Liver (tissue), 9 donors: ENCODE results near the gene WFS1. TPM values are rescaled to one million over a fixed set of nuclear protein-coding genes. Genes with fewer than 3 reads are reported as not detected.

ENCODE experiments used
- DNase-seq: peaks from one replicate; pipeline ENCODE4 v3.0.0-alpha.2; 2017; ENCODE audit warnings: low spot score
- H3K27ac ChIP-seq, 2 donors: one replicate each; pipeline ENCODE4 v1.7.0; 2013; ENCODE audit warnings: inconsistent platforms in 2 of 2, low read length in 2 of 2, control low read depth in 1 of 2, low read depth in 1 of 2, mild to moderate bottlenecking in 1 of 2
- H3K27me3 ChIP-seq, 4 donors: one replicate each; pipeline versions ENCODE4 v1.6.1 to v1.7.0; 2013; ENCODE audit warnings: low read length in 3 of 4, inconsistent platforms in 1 of 4, mild to moderate bottlenecking in 1 of 4, moderate library complexity in 1 of 4; ENCODE audit not compliant: control insufficient read depth in 4 of 4, insufficient read depth in 4 of 4
- H3K36me3 ChIP-seq, 4 donors: one replicate each; pipeline versions ENCODE4 v1.6.1 to v1.7.0; 2013; ENCODE audit warnings: low read length in 3 of 4, mild to moderate bottlenecking in 3 of 4, low read depth in 1 of 4, moderate library complexity in 1 of 4; ENCODE audit not compliant: control insufficient read depth in 4 of 4, insufficient read depth in 3 of 4
- H3K4me1 ChIP-seq, 4 donors: one replicate each; pipeline versions ENCODE4 v1.6.1 to v1.7.0; 2013; ENCODE audit warnings: low read length in 3 of 4, mild to moderate bottlenecking in 3 of 4, moderate library complexity in 1 of 4; ENCODE audit not compliant: control insufficient read depth in 4 of 4, insufficient read depth in 4 of 4
- H3K4me3 ChIP-seq, 3 donors: one replicate each; pipeline versions ENCODE4 v1.6.1 to v1.7.0; 2013; ENCODE audit warnings: low read length in 3 of 3, control low read depth in 1 of 3, low read depth in 1 of 3, mild to moderate bottlenecking in 1 of 3
- H3K9ac ChIP-seq, 2 donors: one replicate each; pipeline ENCODE4 v1.7.0; 2013; ENCODE audit warnings: low read length in 2 of 2, mild to moderate bottlenecking in 2 of 2, moderate library complexity in 2 of 2, control low read depth in 1 of 2, low read depth in 1 of 2
- H3K9me3 ChIP-seq, 4 donors: one replicate each; pipeline versions ENCODE4 v1.6.1 to v1.7.0; 2013; ENCODE audit warnings: low read length in 3 of 4; ENCODE audit not compliant: control insufficient read depth in 4 of 4
- EGR1 ChIP-seq, 2 donors: IDR thresholded peaks; 2 replicates each; pipeline ENCODE4 v1.6.1; 2016 to 2018; ENCODE audit warnings: antibody characterized with exemption in 2 of 2, low read depth in 2 of 2
- FOXA2 ChIP-seq: IDR thresholded peaks from 2 replicates; pipeline ENCODE4 v1.6.1; 2016; ENCODE audit warnings: antibody characterized with exemption
- GABPA ChIP-seq, 2 donors: IDR thresholded peaks in 1 of 2; conservative IDR thresholded peaks in 1 of 2; 2 replicates each; pipeline ENCODE4 v1.6.1; 2016; ENCODE audit warnings: antibody characterized with exemption in 2 of 2, mild to moderate bottlenecking in 1 of 2, moderate library complexity in 1 of 2
- NR2F2 ChIP-seq: IDR thresholded peaks from 2 replicates; pipeline ENCODE4 v1.6.1; 2016; ENCODE audit warnings: antibody characterized with exemption
- RAD21 ChIP-seq, 2 donors: IDR thresholded peaks; 2 replicates each; pipeline ENCODE4 v1.6.1; 2016; ENCODE audit warnings: antibody characterized with exemption in 2 of 2, mild to moderate bottlenecking in 2 of 2
- RXRA ChIP-seq, 2 donors: IDR thresholded peaks; 2 replicates each; pipeline ENCODE4 v1.6.1; 2017 to 2018; ENCODE audit warnings: antibody characterized with exemption in 2 of 2, mild to moderate bottlenecking in 1 of 2
- YY1 ChIP-seq: IDR thresholded peaks from 2 replicates; pipeline ENCODE4 v1.6.1; 2016; ENCODE audit warnings: antibody characterized with exemption, mild to moderate bottlenecking
- WGBS: extraction: QIAGEN DNeasy Blood & Tissue Kit; methylation state at CpG from one replicate; pipeline ENCODE4 v1.1.7; 2013; 5-methylcytosine and 5-hydroxymethylcytosine counted together
- polyA plus RNA-seq, 2 donors: library from polyadenylated mRNA; stranded (reverse) in 1 of 2; unstranded in 1 of 2; fragments of 200-250 nt in 1 of 2; fragments of >200 nt in 1 of 2; fragmentation: Nextera tagmentation in 1 of 2; extraction: Ambion mirVana in 1 of 2; gene quantifications; one replicate each; pipeline versions ENCODE4 v1.2.1 to v1.2.3, GENCODE V29; 2013 to 2015
- total RNA-seq, 2 donors: library from RNA; depleted of rRNA; stranded (reverse); fragments of >200 nt; gene quantifications; one replicate each; pipeline ENCODE4 v1.2.3, GENCODE V29; 2014
- TF ChIP-seq, protein P1 (sequence below): IDR thresholded peaks from 2 replicates; pipeline ENCODE4 v1.6.1; 2016; ENCODE audit warnings: antibody characterized with exemption, mild to moderate bottlenecking
- TF ChIP-seq, protein P2 (sequence below): IDR thresholded peaks from 2 replicates; pipeline ENCODE4 v1.6.1; 2016; ENCODE audit warnings: antibody characterized with exemption
- donor health status: healthy.
- donor health status: healthy.
- donor health status: healthy.
- donor health status: healthy.
- donor health status: healthy.

Gene WFS1
- total and polyA plus RNA-seq, 4 donors = 6.0 to 23.9 (median 13.0) TPM

DNA sequence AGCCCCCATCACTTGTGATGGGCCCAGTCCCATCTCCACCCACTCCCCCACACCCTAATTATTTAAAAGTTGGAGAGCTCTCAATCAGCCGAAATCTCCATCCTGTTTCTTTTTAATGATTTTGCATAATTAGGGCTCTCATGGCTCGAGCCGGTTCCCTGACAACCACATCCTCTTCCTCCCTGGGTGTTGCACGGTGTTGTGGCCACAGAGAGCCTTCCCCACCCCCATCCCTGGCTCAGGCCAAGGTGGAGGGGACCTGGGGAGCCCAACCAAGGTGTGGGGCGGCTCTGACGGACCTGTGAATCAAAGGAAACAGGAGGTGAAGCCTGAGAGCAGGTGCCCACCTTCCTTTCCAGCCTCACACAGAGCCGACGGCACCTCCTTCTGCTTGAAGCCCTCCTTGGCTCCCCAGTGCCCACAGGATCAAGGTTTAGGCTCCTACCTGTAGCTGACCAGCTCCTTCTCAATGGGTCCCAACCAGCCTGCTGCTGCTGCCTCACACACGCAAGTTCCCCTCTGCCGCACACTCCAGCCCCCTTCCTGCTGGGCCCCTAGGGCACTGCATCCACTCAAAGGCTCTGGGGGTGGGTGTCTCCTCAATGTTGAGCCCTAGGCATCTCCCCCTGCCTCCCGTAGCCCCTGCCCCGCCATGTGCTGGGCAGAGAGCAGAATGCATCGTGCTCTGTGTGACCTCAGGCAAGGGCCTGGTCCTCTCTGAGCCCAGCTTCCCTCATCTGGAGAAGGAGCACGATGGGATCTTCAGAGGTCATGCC is 68.7 kb downstream of the WFS1 start (continued):
- TF ChIP-seq, protein P1, sequence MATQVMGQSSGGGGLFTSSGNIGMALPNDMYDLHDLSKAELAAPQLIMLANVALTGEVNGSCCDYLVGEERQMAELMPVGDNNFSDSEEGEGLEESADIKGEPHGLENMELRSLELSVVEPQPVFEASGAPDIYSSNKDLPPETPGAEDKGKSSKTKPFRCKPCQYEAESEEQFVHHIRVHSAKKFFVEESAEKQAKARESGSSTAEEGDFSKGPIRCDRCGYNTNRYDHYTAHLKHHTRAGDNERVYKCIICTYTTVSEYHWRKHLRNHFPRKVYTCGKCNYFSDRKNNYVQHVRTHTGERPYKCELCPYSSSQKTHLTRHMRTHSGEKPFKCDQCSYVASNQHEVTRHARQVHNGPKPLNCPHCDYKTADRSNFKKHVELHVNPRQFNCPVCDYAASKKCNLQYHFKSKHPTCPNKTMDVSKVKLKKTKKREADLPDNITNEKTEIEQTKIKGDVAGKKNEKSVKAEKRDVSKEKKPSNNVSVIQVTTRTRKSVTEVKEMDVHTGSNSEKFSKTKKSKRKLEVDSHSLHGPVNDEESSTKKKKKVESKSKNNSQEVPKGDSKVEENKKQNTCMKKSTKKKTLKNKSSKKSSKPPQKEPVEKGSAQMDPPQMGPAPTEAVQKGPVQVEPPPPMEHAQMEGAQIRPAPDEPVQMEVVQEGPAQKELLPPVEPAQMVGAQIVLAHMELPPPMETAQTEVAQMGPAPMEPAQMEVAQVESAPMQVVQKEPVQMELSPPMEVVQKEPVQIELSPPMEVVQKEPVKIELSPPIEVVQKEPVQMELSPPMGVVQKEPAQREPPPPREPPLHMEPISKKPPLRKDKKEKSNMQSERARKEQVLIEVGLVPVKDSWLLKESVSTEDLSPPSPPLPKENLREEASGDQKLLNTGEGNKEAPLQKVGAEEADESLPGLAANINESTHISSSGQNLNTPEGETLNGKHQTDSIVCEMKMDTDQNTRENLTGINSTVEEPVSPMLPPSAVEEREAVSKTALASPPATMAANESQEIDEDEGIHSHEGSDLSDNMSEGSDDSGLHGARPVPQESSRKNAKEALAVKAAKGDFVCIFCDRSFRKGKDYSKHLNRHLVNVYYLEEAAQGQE = no peak

DNA sequence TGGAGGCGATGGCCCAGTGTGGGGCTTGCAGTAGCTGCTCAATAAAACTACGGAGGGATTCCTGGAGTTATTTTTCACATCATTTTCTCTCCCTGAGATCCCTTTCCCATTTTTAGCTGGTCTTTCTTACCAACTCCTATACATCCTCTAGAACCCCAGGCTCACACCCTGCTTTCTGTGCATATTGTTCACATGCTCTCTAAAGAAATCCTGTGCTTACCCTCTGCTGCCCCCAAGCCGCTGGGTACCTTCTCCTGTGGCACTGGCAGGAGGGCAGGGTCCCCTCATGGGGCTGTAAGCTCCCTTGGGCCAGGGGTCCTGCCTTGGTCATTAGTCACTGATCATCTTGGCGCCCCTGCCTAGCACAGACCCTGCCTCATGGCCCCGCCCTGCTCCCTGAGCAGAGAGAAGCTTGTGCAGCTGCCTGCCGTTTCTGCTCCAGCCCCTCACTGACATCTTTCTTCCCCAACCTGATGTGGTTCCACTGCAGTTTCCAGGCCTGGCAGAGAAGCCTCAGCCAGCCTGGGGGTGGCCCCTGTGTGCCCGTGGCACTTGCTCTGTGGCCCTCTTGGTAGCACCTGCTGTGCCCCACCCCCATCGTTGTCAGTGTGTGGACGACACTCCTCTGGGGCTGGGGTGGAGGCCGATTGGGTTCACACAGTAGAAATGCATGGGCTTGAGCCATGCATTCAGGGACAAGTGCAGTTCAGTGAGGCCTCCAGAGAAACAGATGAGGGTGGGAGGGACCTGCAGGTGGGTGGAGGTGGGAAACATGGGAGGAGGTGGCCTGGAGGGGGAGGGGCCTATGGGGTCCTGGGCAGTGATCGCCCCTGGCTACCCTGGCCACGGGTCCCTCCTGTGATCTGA is 69.5 kb downstream of the WFS1 start:
- Histone ChIP-seq H3K9me3 (no peaks in the 10 kb centered on the region), H3K36me3 (no peaks in the 10 kb centered on the region), H3K27ac (no peak overlapping the region), H3K27me3 (peaks cover 0 to 4% (median 0%) of the 10 kb centered on the region in 4 donors), H3K4me1 (peaks cover 0 to 4% (median 0%) of the 10 kb centered on the region in 4 donors), H3K4me3 (no peak overlapping the region), H3K9ac (no peak overlapping the region)
- 62% methylated on average over 12 of the region's 12 CpGs for WGBS
- TF ChIP-seq YY1 = no peak
- no peak for TF ChIP-seq FOXA2
- TF ChIP-seq, protein P2, sequence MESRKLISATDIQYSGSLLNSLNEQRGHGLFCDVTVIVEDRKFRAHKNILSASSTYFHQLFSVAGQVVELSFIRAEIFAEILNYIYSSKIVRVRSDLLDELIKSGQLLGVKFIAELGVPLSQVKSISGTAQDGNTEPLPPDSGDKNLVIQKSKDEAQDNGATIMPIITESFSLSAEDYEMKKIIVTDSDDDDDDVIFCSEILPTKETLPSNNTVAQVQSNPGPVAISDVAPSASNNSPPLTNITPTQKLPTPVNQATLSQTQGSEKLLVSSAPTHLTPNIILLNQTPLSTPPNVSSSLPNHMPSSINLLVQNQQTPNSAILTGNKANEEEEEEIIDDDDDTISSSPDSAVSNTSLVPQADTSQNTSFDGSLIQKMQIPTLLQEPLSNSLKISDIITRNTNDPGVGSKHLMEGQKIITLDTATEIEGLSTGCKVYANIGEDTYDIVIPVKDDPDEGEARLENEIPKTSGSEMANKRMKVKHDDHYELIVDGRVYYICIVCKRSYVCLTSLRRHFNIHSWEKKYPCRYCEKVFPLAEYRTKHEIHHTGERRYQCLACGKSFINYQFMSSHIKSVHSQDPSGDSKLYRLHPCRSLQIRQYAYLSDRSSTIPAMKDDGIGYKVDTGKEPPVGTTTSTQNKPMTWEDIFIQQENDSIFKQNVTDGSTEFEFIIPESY = no peak
- no peak for TF ChIP-seq RXRA (IDR thresholded peaks at IDR 0.05)
- no peak for TF ChIP-seq RAD21 (IDR thresholded peaks at IDR 0.05)
- TF ChIP-seq, protein P1 = no peak
- no peak for TF ChIP-seq EGR1 (IDR thresholded peaks at IDR 0.05; ENCODE audit: low read depth in 2 of 2)
- TF ChIP-seq GABPA (IDR thresholded peaks at IDR 0.05 in 1 of 2, conservative IDR thresholded peaks at IDR 0.05 in 1 of 2) = no peak
- TF ChIP-seq NR2F2 = no peak
- no peak for DNase-seq
